Prostate gland (tissue), 2 donors: Measurements from ENCODE around the gene STRADB. TPM values are rescaled to one million over a fixed set of nuclear protein-coding genes. Genes with fewer than 3 reads are reported as not detected.

ENCODE experiments used
- DNase-seq: peaks from one replicate; pipeline ENCODE4 v3.0.0-alpha.2; 2019; ENCODE audit warnings: low spot score
- H3K27ac ChIP-seq, 2 donors: fragments of 200-600 bp; sonication (generic); 2 replicates each; pipeline ENCODE4 v1.5.1; 2017 to 2019
- H3K27me3 ChIP-seq: fragments of 200-600 bp; sonication (generic); replicated peaks from 2 replicates; pipeline ENCODE4 v1.5.1; 2019; ENCODE audit not compliant: insufficient read depth
- H3K36me3 ChIP-seq, 2 donors: fragments of 200-600 bp; sonication (generic); 1 replicate in 1 of 2; 2 replicates in 1 of 2; pipeline versions ENCODE4 v1.5.1 to v1.8.1; 2017 to 2019
- H3K4me1 ChIP-seq: fragments of 200-600 bp; sonication (generic); replicated peaks from 2 replicates; pipeline ENCODE4 v1.5.1; 2019
- H3K4me3 ChIP-seq, 2 donors: fragments of 200-600 bp; sonication (generic); 2 replicates each; pipeline ENCODE4 v1.5.1; 2017 to 2019
- H3K9me3 ChIP-seq: fragments of 200-600 bp; sonication (generic); 2 replicates; pipeline ENCODE4 v1.5.1; 2017
- CTCF ChIP-seq, 4 experiments: fragments of 200-600 bp in 2 of 4; fragments of 450-650 bp in 2 of 4; sonication (generic) in 2 of 4; IDR thresholded peaks; 1 replicate in 3 of 4; 2 replicates in 1 of 4; pipeline ENCODE4 v1.5.1; 2016 to 2019; ENCODE audit warnings: antibody characterized with exemption in 4 of 4, mild to moderate bottlenecking in 2 of 4, moderate library complexity in 2 of 4
- POLR2A ChIP-seq: fragments of 450-650 bp; IDR thresholded peaks from one replicate; pipeline ENCODE4 v1.6.1; 2016; ENCODE audit warnings: antibody characterized with exemption, mild to moderate bottlenecking
- POLR2AphosphoS5 ChIP-seq: sonication (generic); formaldehyde crosslinking; IDR thresholded peaks from one replicate; pipeline ENCODE4 v1.6.1; 2017; ENCODE audit warnings: antibody characterized with exemption
- WGBS: methylation state at CpG from one replicate; pipeline ENCODE4 v1.1.5; 2018; 5-methylcytosine and 5-hydroxymethylcytosine counted together
- intact Hi-C: fragments of 100-400 bp; cut with DNase I; formaldehyde crosslinking; loops from one replicate; pipeline ENCODE4 v1.14.2; 2022
- small RNA-seq, 2 donors: library from RNA; depleted of rRNA; stranded (forward); fragments of <200 nt; gene quantifications; one replicate each; pipeline ENCODE3, GENCODE V24; 2016
- total RNA-seq, 2 donors: library from RNA; depleted of rRNA; stranded (reverse); fragments of >200 nt; gene quantifications; one replicate each; pipeline ENCODE4 v1.1.0, GENCODE V29; 2016

Gene STRADB
- total RNA-seq, 2 donors from 2014 or later, result 20.4 to 29.8 TPM

- no peak for DNase-seq
- Histone ChIP-seq H3K27ac (no peak overlapping the region), H3K27me3 (no peaks in the 10 kb centered on the region), H3K36me3 (no peaks in the 10 kb centered on the region), H3K4me3 (no peak overlapping the region), H3K9me3 (no peaks in the 10 kb centered on the region), H3K4me1 (no peaks in the 10 kb centered on the region)
- 34% methylated on average over 4 of the region's 4 CpGs for WGBS
- intact Hi-C loops, result no loop called here
- TF ChIP-seq POLR2AphosphoS5 (no peak), CTCF (IDR thresholded peaks at IDR 0.05) (no peak), POLR2A (no peak)
Measured at GRCh38 chr2:201517094-201517493, 65.6 kb downstream of the STRADB start.

DNA sequence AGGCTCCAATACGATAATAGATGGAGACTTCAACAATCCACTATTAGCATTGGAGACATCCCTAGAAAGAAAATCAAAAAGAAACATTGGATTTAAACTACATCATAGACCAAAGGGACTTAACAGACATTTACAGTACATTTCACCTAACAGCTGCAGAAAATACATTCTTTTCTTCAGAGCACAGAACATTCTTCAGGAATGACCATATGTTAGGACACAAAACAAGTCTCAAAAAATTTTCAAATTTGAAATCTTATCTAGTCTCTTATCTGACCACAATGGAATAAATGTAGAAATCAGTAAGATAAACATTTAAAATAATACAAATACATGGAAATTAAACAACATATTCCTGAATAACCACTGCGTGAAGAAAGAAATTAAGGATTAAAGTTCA, 68.7 kb downstream of the STRADB start:
- no peaks in the 10 kb centered on the region for H3K36me3 ChIP-seq
- 92% methylated on average over 2 of the region's 2 CpGs for WGBS
- H3K27me3 ChIP-seq, result no peaks in the 10 kb centered on the region
- no peak overlapping the region for H3K4me3 ChIP-seq
- no peak overlapping the region for H3K27ac ChIP-seq
- no peak for TF ChIP-seq CTCF (IDR thresholded peaks at IDR 0.05)
- TF ChIP-seq POLR2AphosphoS5, result no peak
- no peak for TF ChIP-seq POLR2A
- no peak for DNase-seq
- H3K4me1 ChIP-seq, result no peaks in the 10 kb centered on the region
- H3K9me3 ChIP-seq, result no peaks in the 10 kb centered on the region
- intact Hi-C loops, result no loop called here

DNA sequence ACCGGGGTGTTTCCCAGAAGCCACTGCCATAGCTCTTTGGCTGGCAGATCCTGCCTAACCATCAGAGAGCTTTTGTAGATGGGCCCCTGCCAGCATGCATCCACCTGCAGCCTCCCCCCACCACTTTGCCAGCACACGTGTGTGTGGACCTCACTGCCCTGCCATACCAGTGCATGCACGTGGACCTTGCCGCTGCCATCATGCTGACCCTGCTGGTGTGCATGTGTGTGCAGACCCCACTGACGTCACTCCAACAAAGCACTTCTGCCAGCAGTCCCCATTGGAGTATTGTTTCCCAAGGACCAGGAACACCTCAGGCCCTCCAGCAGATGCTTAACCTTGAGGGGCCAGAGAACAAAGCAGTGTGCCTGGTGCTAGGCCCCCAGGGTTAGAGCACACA, 71.4 kb downstream of the STRADB start:
- 95% methylated on average over 5 of the region's 5 CpGs for WGBS
- Histone ChIP-seq H3K27ac (no peak overlapping the region), H3K27me3 (no peaks in the 10 kb centered on the region), H3K9me3 (no peaks in the 10 kb centered on the region), H3K4me3 (no peak overlapping the region), H3K36me3 (no peaks in the 10 kb centered on the region), H3K4me1 (no peaks in the 10 kb centered on the region)
- intact Hi-C loops, result no loop called here
- TF ChIP-seq POLR2A, result no peak
- TF ChIP-seq CTCF (IDR thresholded peaks at IDR 0.05), result no peak
- TF ChIP-seq POLR2AphosphoS5, result no peak
- no peak for DNase-seq

- Histone ChIP-seq H3K36me3 (no peaks in the 10 kb centered on the region), H3K4me1 (no peaks in the 10 kb centered on the region), H3K27me3 (no peaks in the 10 kb centered on the region), H3K27ac (no peak overlapping the region), H3K9me3 (no peaks in the 10 kb centered on the region), H3K4me3 (no peak overlapping the region)
- intact Hi-C loops, result no loop called here
- TF ChIP-seq POLR2AphosphoS5 (no peak), POLR2A (no peak), CTCF (IDR thresholded peaks at IDR 0.05) (no peak)
- DNase-seq, result no peak
- 0% methylated on average over 1 of the region's 1 CpG for WGBS
Measured at GRCh38 chr2:201523506-201523905, 72.0 kb downstream of the STRADB start.

Small RNA genes within 50 kb of the gene (small RNA-seq; reads per million reads assigned to genes)
- gene RF00019, result 0 reads per million in 2 donors

Other genes with a start within 250 kb of the STRADB start
- gene CASP8, start 191.2 kb upstream of the STRADB start, total RNA-seq, result 10 to 100 TPM in 1 of 2 donors, 1 to 10 TPM in 1; 10.0 to 16.9 TPM
- under 1 TPM; 0.27 to 0.97 TPM for gene FLACC1, start 94.4 kb upstream of the STRADB start, total RNA-seq
- 10 to 100 TPM; 16.9 to 18.9 TPM for gene TRAK2, start 282 bp upstream of the STRADB start, total RNA-seq
- gene TMEM237, start 191.8 kb downstream of the STRADB start, total RNA-seq, result 10 to 100 TPM; 29.7 to 31.4 TPM
- gene MPP4, start 246.9 kb downstream of the STRADB start, total RNA-seq, result not detected